ENCODE measurements around the gene CCT3. TPM values are rescaled to one million over a fixed set of nuclear protein-coding genes. Genes with fewer than 3 reads are reported as not detected.

CCT3 gene
- total and polyA plus RNA-seq, 10 of the 15 experiments (the other 5 are each of a cell fraction or from before 2014, with no cell fraction given) = 319 to 585 (median 427) TPM

DNA sequence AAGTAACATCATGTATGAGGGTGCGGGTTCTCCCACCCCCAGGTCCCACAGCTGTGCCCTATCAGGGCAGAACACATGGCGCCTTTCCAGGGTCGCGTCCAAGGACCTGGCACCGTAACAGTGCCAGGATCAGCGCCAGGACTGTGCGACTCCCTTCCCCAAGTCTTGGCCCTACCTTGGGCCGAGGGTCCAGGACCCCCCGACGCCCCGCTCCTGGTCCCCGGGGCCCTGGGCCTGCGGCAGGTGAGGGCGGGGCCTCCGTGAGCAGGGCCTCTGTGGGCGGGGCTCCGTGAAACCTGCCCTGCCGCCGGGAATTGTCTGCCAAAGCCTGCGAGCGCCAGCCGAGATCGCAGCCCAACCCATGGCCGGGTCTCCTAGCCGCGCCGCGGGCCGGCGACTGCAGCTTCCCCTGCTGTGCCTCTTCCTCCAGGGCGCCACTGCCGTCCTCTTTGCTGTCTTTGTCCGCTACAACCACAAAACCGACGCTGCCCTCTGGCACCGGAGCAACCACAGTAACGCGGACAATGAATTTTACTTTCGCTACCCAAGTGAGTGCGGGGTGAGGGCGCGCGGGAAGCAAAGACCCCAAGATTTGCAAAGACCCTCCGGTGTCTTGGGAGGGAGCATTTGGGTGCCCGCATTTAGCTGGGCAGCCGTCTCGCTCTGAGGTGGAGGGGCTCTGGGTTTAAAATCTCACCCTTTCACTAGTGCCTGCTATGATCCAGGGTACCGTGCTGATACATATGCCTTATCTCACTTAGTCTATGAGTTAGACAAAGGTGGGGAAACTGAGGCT lies 31.0 kb upstream of the CCT3 start, which contains the start of gene RHBG:
RHBG (plus strand) TSS at position 323 of the 796 bp plus-strand sequence; CDS start at position 362, 39 bp downstream.
- Histone ChIP-seq H3K4me1 (ENCODE audit: control insufficient read depth, insufficient read depth, low read length) (no peaks in the 10 kb centered on the region), H3K27me3 (replicated peaks in 1 of 2; ENCODE audit: control insufficient read depth in 2 of 2, insufficient read depth in 2 of 2, low read length in 1 of 2) (peaks cover 3 to 11% of the 10 kb centered on the region in 2 experiments; a peak in 3 of 4 replicates), H3K4me3 (no peak within 1 kb of the TSS), H3K36me3 (ENCODE audit: control insufficient read depth in 2 of 2, insufficient read depth in 2 of 2, low read length in 1 of 2) (no peaks in the 10 kb centered on the region), H3K79me2 (ENCODE audit: control insufficient read depth, insufficient read depth, low read length) (no peaks in the 10 kb centered on the region), H4K20me1 (ENCODE audit: control insufficient read depth, insufficient read depth) (no peaks in the 10 kb centered on the region), H3K9me3 (replicated peaks; ENCODE audit: control insufficient read depth, insufficient read depth, low read length) (no peaks in the 10 kb centered on the region), H3K9ac (ENCODE audit: control insufficient read depth, insufficient read depth, low read length) (no peak within 1 kb of the TSS), H2AFZ (ENCODE audit: control insufficient read depth, low read depth, low read length) (no peak within 1 kb of the TSS), H3K27ac (ENCODE audit: control insufficient read depth, insufficient read depth) (no peak within 1 kb of the TSS), H3K4me2 (ENCODE audit: control insufficient read depth, insufficient read depth) (0 out of 2 replicates have a peak within 1 kb of the TSS, but pooled peaks have one; percentile 3)
- in situ Hi-C loops (cut with MboI) (no loop called here), intact Hi-C loops (cut with micrococcal nuclease; ENCODE audit: unreplicated experiment) (no loop called here)
- no peak for TF ChIP-seq HSF1 (IDR thresholded peaks at IDR 0.05; ENCODE audit: low read depth, low read length)
- no peak for TF ChIP-seq RFX5 (IDR thresholded peaks at IDR 0.05; ENCODE audit: low read depth, low read length)
- no peak for TF ChIP-seq CTCF (IDR thresholded peaks at IDR 0.05 in 2 of 3, conservative IDR thresholded peaks at IDR 0.05 in 1 of 3; ENCODE audit: control insufficient read depth in 2 of 3, extremely low read depth in 1 of 3, insufficient read depth in 1 of 3, low read depth in 3 of 3, low read length in 3 of 3)
- TF ChIP-seq SREBF1 (IDR thresholded peaks at IDR 0.05; ENCODE audit: low read length) = no peak
- TF ChIP-seq POLR2AphosphoS2 (IDR thresholded peaks at IDR 0.05; ENCODE audit: low read depth, low read length) = no peak
- no peak for TF ChIP-seq STAT1 (conservative IDR thresholded peaks at IDR 0.05)
- TF ChIP-seq, protein P1, sequence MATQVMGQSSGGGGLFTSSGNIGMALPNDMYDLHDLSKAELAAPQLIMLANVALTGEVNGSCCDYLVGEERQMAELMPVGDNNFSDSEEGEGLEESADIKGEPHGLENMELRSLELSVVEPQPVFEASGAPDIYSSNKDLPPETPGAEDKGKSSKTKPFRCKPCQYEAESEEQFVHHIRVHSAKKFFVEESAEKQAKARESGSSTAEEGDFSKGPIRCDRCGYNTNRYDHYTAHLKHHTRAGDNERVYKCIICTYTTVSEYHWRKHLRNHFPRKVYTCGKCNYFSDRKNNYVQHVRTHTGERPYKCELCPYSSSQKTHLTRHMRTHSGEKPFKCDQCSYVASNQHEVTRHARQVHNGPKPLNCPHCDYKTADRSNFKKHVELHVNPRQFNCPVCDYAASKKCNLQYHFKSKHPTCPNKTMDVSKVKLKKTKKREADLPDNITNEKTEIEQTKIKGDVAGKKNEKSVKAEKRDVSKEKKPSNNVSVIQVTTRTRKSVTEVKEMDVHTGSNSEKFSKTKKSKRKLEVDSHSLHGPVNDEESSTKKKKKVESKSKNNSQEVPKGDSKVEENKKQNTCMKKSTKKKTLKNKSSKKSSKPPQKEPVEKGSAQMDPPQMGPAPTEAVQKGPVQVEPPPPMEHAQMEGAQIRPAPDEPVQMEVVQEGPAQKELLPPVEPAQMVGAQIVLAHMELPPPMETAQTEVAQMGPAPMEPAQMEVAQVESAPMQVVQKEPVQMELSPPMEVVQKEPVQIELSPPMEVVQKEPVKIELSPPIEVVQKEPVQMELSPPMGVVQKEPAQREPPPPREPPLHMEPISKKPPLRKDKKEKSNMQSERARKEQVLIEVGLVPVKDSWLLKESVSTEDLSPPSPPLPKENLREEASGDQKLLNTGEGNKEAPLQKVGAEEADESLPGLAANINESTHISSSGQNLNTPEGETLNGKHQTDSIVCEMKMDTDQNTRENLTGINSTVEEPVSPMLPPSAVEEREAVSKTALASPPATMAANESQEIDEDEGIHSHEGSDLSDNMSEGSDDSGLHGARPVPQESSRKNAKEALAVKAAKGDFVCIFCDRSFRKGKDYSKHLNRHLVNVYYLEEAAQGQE (IDR thresholded peaks at IDR 0.05; ENCODE audit: low read depth, low read length) = no peak
- no peak for TF ChIP-seq SMC3 (IDR thresholded peaks at IDR 0.05; ENCODE audit: borderline replicate concordance, low read length)
- TF ChIP-seq SIN3A (IDR thresholded peaks at IDR 0.05; ENCODE audit: low read depth, low read length) = no peak
- no peak for TF ChIP-seq SRF (IDR thresholded peaks at IDR 0.05; ENCODE audit: low read depth in 2 of 2, low read length in 2 of 2)
- TF ChIP-seq LARP7 (IDR thresholded peaks at IDR 0.05) = no peak
- TF ChIP-seq ZNF24 (IDR thresholded peaks at IDR 0.05) = no peak
- no peak for TF ChIP-seq MEF2A (IDR thresholded peaks at IDR 0.05; ENCODE audit: insufficient read depth, low read depth, low read length)
- no peak for TF ChIP-seq HCFC1 (IDR thresholded peaks at IDR 0.05; ENCODE audit: low read length)
- POLR2A ChIA-PET = no interaction called here
- RAD21 ChIA-PET (ENCODE audit: unreplicated experiment) = no interaction called here
- BruUV-seq (replicated peaks) = no TSS peak
- DNase-seq (ENCODE audit: low read depth, low spot score) = no peak
- FAIRE-seq = no peak
- CTCF ChIA-PET = interaction anchor here (0.7 to 1.2 kb wide), 4 partner anchors 11 to 379 kb away, joined by 3 to 4 read pairs (median 3); no protein-coding TSS in a partner anchor
- 16% methylated on average over 47 of the region's 48 CpGs for WGBS (ENCODE audit: insufficient coverage, insufficient replicate concordance, low lambda C conversion rate, missing lambda C conversion rate)
- SMC1A ChIA-PET (ENCODE audit: uncharacterized antibody, unreplicated experiment) = no interaction called here
- peak; percentile 49 for ATAC-seq

Data from GM12878 (cell line).